Prostate gland (tissue), 2 donors: ENCODE measurements around the gene FLNC.

Source experiments
- CTCF ChIP-seq, 4 experiments: fragments of 200-600 bp in 2 of 4; fragments of 450-650 bp in 2 of 4; sonication (generic) in 2 of 4; IDR thresholded peaks; 1 replicate in 3 of 4; 2 replicates in 1 of 4; pipeline ENCODE4 v1.5.1; 2016 to 2019; ENCODE audit warnings: antibody characterized with exemption in 4 of 4, mild to moderate bottlenecking in 2 of 4, moderate library complexity in 2 of 4
- POLR2A ChIP-seq: fragments of 450-650 bp; IDR thresholded peaks from one replicate; pipeline ENCODE4 v1.6.1; 2016; ENCODE audit warnings: antibody characterized with exemption, mild to moderate bottlenecking

GRCh38 chr7:128788446-128789412 lies 41.5 kb upstream of the FLNC start:
- TF ChIP-seq CTCF (IDR thresholded peaks at IDR 0.05) (no peak), POLR2A (no peak)
